ENCODE data around the gene SUPT6H. TPM values are rescaled to one million over a fixed set of nuclear protein-coding genes. Genes with fewer than 3 reads are reported as not detected.

SUPT6H gene
- polyA plus RNA-seq, 2 of the 4 experiments (the other 2 are of a cell fraction), result 51.4 to 63.8 TPM

DNA sequence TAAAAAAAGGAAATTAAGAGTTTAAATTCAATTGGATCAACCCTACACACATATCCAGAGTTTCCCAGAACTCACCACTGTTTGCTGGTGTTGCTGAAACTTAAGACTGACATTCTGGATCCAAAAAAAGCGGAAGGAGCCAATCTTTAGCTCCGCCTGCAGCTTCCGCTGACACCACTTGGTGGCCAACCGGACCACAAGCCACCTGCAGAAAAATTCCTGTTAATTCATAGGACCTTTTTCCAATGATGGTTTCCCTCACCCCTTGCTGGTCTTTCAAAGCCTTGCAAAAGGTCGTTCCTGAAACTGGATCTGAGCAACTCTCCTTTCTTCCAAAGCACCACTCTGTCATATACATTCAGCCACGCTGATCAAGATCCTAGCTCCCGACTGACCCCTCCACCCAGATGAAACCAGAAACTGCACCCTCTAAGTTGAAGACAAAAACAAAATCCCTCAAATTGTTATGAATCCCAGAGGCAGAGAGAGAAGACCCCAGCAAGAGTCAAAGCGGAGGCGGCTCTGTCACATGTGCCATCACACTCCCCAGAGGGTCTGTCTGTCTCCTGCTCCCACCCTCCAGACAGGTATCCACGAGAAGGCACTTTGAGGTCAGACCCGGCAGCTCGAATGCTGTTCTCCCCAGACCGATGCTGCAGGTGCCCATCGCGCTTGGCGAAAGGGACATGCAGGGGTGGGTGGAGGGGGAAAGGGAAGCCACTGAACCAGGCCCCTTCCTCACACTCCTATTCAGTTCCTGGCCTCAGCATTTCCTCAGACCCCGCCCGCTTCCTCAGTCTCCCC, 17.8 kb upstream of the SUPT6H start (continued):
- no peak for TF ChIP-seq BHLHE40 (IDR thresholded peaks at IDR 0.05; ENCODE audit: low read depth, low read length)
- TF ChIP-seq SMC3 (IDR thresholded peaks at IDR 0.05), result 0 out of 3 replicates have a peak, but pooled peaks have one; percentile 12
- TF ChIP-seq, protein P1, sequence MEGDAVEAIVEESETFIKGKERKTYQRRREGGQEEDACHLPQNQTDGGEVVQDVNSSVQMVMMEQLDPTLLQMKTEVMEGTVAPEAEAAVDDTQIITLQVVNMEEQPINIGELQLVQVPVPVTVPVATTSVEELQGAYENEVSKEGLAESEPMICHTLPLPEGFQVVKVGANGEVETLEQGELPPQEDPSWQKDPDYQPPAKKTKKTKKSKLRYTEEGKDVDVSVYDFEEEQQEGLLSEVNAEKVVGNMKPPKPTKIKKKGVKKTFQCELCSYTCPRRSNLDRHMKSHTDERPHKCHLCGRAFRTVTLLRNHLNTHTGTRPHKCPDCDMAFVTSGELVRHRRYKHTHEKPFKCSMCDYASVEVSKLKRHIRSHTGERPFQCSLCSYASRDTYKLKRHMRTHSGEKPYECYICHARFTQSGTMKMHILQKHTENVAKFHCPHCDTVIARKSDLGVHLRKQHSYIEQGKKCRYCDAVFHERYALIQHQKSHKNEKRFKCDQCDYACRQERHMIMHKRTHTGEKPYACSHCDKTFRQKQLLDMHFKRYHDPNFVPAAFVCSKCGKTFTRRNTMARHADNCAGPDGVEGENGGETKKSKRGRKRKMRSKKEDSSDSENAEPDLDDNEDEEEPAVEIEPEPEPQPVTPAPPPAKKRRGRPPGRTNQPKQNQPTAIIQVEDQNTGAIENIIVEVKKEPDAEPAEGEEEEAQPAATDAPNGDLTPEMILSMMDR (IDR thresholded peaks at IDR 0.05), result peak; percentile 36; the same call in 2 of the 3 replicates

DNA sequence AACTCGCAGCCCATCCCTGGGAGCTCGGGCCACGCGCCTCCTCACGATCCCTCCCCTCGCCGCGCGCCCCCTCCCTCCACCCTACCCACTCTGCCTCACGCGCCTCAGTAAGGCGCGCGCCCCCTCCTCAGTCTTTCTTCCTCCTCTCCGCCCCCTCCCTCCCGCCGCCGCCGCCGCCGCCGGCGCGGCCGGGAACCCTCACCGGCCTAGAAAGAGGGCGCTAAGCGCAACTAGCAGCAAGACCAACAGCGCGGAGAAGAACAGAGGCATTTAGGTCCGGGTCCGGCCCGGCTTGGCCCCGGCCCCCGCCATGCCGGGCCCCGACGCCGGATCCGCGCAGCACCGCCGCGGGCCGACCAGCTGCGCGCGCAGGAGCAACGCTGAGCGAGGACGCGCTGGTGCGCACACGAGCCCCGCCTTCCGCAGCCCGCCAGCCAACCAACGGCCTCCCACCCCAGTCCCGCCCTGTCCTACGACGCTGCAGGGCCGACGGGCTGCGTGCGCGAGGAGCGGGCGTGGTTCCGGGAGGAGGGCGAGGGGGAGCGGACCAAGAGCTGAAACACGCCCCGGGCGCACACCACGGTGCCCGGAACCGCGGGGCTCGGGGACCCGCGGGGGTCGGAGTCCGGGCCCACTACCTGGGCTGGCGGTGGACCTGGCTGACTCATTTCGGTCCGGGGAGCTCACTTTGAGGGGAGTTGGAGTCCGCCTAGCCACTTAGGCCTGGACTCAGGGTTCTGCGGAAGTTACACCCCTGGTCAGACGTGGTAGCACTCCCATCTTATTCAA, 17.0 kb upstream of the SUPT6H start, which contains the start of gene BLTP2:
TSS of gene BLTP2 (minus strand) at position 372 of the 789 bp plus-strand sequence. CDS start at position 270, 102 bp downstream.
- Histone ChIP-seq H3K4me1 (peaks cover 32% of the 10 kb centered on the region), H3K27ac (peak within 1 kb of the TSS; percentile 97 to 99), H3K4me2 (peak within 1 kb of the TSS; percentile 79), H3K4me3 (peak within 1 kb of the TSS; percentile 94), H3K9me3 (no peaks in the 10 kb centered on the region)
- DNase-seq (ENCODE audit: low read depth in 1 of 2, low spot score in 1 of 2) (peak; percentile 97 to 99), FAIRE-seq (no peak), ATAC-seq (peak; percentile 94 to 97)
- ChIA-PET CTCF (interaction anchor here (1.0 to 6.8 kb wide), 24 partner anchors 10 to 151 kb away, joined by 3 to 90 read pairs (median 8); partner anchors contain the start of genes NEK8, PROCA1, RPL23A and SDF2), POLR2A (interaction anchor here (0.6 to 2.6 kb wide), 21 partner anchors 10 to 292 kb away, joined by 3 to 41 read pairs (median 5); partner anchors contain the start of genes PIGS, PROCA1, RPL23A and SDF2)
- 3% methylated on average over 39 of the region's 89 CpGs for WGBS (ENCODE audit: missing lambda C conversion rate)
- TF ChIP-seq, protein P2, sequence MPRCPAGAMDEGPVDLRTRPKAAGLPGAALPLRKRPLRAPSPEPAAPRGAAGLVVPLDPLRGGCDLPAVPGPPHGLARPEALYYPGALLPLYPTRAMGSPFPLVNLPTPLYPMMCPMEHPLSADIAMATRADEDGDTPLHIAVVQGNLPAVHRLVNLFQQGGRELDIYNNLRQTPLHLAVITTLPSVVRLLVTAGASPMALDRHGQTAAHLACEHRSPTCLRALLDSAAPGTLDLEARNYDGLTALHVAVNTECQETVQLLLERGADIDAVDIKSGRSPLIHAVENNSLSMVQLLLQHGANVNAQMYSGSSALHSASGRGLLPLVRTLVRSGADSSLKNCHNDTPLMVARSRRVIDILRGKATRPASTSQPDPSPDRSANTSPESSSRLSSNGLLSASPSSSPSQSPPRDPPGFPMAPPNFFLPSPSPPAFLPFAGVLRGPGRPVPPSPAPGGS (IDR thresholded peaks at IDR 0.05), result peak; percentile 94; the same call in 2 of the 3 replicates
- TF ChIP-seq TFCP2L1 (CRISPR knock-in tag; IDR thresholded peaks at IDR 0.05) (no peak), MAFK (IDR thresholded peaks at IDR 0.05; ENCODE audit: partially characterized antibody) (no peak), MYC (IDR thresholded peaks at IDR 0.05; ENCODE audit: borderline replicate concordance, low read length) (no peak; the same call in 1 of the 2 replicates), CHD4 (IDR thresholded peaks at IDR 0.05; ENCODE audit: borderline replicate concordance) (no peak), HEYL (CRISPR knock-in tag; IDR thresholded peaks at IDR 0.05) (no peak), RNF2 (IDR thresholded peaks at IDR 0.05; ENCODE audit: borderline replicate concordance, low read depth) (no peak), HOXB5 (CRISPR knock-in tag; IDR thresholded peaks at IDR 0.05) (no peak), RFX5 (IDR thresholded peaks at IDR 0.05) (0 out of 2 replicates have a peak, but pooled peaks have one; percentile 12), FOSL2 (IDR thresholded peaks at IDR 0.05) (no peak), FOSL2 (CRISPR knock-in tag; IDR thresholded peaks at IDR 0.05) (peak; percentile 33; the same call in 1 of the 2 replicates), PHF8 (IDR thresholded peaks at IDR 0.05; ENCODE audit: borderline replicate concordance, low read depth) (peak; percentile 88), GATA3 (IDR thresholded peaks at IDR 0.05; ENCODE audit: borderline replicate concordance) (no peak), JUN (IDR thresholded peaks at IDR 0.05) (peak; percentile 87 to 95), JUNB (IDR thresholded peaks at IDR 0.05) (no peak), NPAS2 (CRISPR knock-in tag; IDR thresholded peaks at IDR 0.05; ENCODE audit: borderline replicate concordance) (no peak), ZNF302 (CRISPR knock-in tag; IDR thresholded peaks at IDR 0.05) (no peak), HOXA7 (CRISPR knock-in tag; IDR thresholded peaks at IDR 0.05) (no peak), SMC3 (IDR thresholded peaks at IDR 0.05) (no peak), EHMT2 (IDR thresholded peaks at IDR 0.05; ENCODE audit: low read depth) (no peak), KDM1A (IDR thresholded peaks at IDR 0.05; ENCODE audit: low read depth) (no peak), POLR2A (IDR thresholded peaks at IDR 0.05; ENCODE audit: low read length) (peak; percentile 82), MAZ (IDR thresholded peaks at IDR 0.05; ENCODE audit: borderline replicate concordance, low read depth, low read length) (peak; percentile 72; the same call in 1 of the 2 replicates)
- TF ChIP-seq, protein P1 (IDR thresholded peaks at IDR 0.05), result no peak
- TF ChIP-seq, protein P3, sequence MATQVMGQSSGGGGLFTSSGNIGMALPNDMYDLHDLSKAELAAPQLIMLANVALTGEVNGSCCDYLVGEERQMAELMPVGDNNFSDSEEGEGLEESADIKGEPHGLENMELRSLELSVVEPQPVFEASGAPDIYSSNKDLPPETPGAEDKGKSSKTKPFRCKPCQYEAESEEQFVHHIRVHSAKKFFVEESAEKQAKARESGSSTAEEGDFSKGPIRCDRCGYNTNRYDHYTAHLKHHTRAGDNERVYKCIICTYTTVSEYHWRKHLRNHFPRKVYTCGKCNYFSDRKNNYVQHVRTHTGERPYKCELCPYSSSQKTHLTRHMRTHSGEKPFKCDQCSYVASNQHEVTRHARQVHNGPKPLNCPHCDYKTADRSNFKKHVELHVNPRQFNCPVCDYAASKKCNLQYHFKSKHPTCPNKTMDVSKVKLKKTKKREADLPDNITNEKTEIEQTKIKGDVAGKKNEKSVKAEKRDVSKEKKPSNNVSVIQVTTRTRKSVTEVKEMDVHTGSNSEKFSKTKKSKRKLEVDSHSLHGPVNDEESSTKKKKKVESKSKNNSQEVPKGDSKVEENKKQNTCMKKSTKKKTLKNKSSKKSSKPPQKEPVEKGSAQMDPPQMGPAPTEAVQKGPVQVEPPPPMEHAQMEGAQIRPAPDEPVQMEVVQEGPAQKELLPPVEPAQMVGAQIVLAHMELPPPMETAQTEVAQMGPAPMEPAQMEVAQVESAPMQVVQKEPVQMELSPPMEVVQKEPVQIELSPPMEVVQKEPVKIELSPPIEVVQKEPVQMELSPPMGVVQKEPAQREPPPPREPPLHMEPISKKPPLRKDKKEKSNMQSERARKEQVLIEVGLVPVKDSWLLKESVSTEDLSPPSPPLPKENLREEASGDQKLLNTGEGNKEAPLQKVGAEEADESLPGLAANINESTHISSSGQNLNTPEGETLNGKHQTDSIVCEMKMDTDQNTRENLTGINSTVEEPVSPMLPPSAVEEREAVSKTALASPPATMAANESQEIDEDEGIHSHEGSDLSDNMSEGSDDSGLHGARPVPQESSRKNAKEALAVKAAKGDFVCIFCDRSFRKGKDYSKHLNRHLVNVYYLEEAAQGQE (IDR thresholded peaks at IDR 0.05), result no peak
- TF ChIP-seq, protein P4, sequence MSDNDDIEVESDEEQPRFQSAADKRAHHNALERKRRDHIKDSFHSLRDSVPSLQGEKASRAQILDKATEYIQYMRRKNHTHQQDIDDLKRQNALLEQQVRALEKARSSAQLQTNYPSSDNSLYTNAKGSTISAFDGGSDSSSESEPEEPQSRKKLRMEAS (IDR thresholded peaks at IDR 0.05), result peak; percentile 85

Measured in A549 (cell line).